HepG2 (cell line): ENCODE measurements around the gene BABAM1. TPM values are rescaled to one million over a fixed set of nuclear protein-coding genes. Genes with fewer than 3 reads are reported as not detected.

Experiments used
- BCL6 ChIP-seq: IDR thresholded peaks from 2 replicates; pipeline ENCODE4 v1.6.1; 2016; ENCODE audit warnings: missing genetic modification reagents, missing compliant biosample characterization
- CERS6 ChIP-seq: sonication (generic); formaldehyde crosslinking; IDR thresholded peaks from 2 replicates; pipeline ENCODE4 v1.5.0; 2020; ENCODE audit warnings: missing genetic modification reagents
- CTCF ChIP-seq: sonication (generic); formaldehyde crosslinking; IDR thresholded peaks from 2 replicates; pipeline ENCODE4 v1.5.0; 2020; ENCODE audit warnings: mild to moderate bottlenecking, missing genetic modification reagents, moderate library complexity
- GABPB1 ChIP-seq: IDR thresholded peaks from 2 replicates; pipeline ENCODE4 v1.6.1; 2016; ENCODE audit warnings: mild to moderate bottlenecking, missing genetic modification reagents, moderate library complexity, missing compliant biosample characterization
- GFI1 ChIP-seq: sonication (generic); formaldehyde crosslinking; IDR thresholded peaks from 2 replicates; pipeline ENCODE4 v1.5.0; 2020; ENCODE audit warnings: missing genetic modification reagents, mild to moderate bottlenecking, borderline replicate concordance
- HDAC6 ChIP-seq: fragments of 200-600 bp; sonication (generic); IDR thresholded peaks from 2 replicates; pipeline ENCODE4 v1.7.0; 2017; ENCODE audit warnings: mild to moderate bottlenecking, antibody characterized with exemption, low read length, low read depth
- JUNB ChIP-seq: sonication (generic); formaldehyde crosslinking; IDR thresholded peaks from 2 replicates; pipeline ENCODE4 v1.8.0; 2022; ENCODE audit warnings: missing genetic modification reagents, mild to moderate bottlenecking, borderline replicate concordance
- MXI1 ChIP-seq: IDR thresholded peaks from 3 replicates; pipeline ENCODE4 v1.6.1; 2012; ENCODE audit warnings: low read depth, low read length, inconsistent platforms, borderline replicate concordance
- NFIB ChIP-seq: sonication (generic); formaldehyde crosslinking; IDR thresholded peaks from 2 replicates; pipeline ENCODE4 v1.9.0; 2021; ENCODE audit warnings: missing genetic modification reagents, mild to moderate bottlenecking, borderline replicate concordance
- NFKB2 ChIP-seq: sonication (generic); formaldehyde crosslinking; IDR thresholded peaks from 2 replicates; pipeline ENCODE4 v1.4.0; 2020; ENCODE audit warnings: missing genetic modification reagents, borderline replicate concordance
- RAD51 ChIP-seq: fragments of 450-650 bp; IDR thresholded peaks from 2 replicates; pipeline ENCODE4 v1.6.1; 2016; ENCODE audit warnings: borderline replicate concordance
- SMYD3 ChIP-seq: sonication (generic); formaldehyde crosslinking; IDR thresholded peaks from 2 replicates; pipeline ENCODE4 v1.8.1; 2023; ENCODE audit warnings: mild to moderate bottlenecking, missing genetic modification reagents
- SOX5 ChIP-seq: IDR thresholded peaks from 2 replicates; pipeline ENCODE4 v1.6.1; 2016; ENCODE audit warnings: borderline replicate concordance
- SRSF9 ChIP-seq: fragments of 200-400 bp; formaldehyde crosslinking; IDR thresholded peaks from 2 replicates; pipeline ENCODE4 v1.6.1; 2018; ENCODE audit warnings: borderline replicate concordance, mild to moderate bottlenecking, low read depth, low read length; ENCODE audit not compliant: insufficient read depth, poor library complexity, severe bottlenecking
- TGIF2 ChIP-seq: IDR thresholded peaks from 2 replicates; pipeline ENCODE4 v1.6.1; 2016; ENCODE audit warnings: control low read depth, missing compliant biosample characterization
- ZBTB1 ChIP-seq: sonication (generic); formaldehyde crosslinking; IDR thresholded peaks from 2 replicates; pipeline ENCODE4 v1.4.0; 2020; ENCODE audit warnings: missing genetic modification reagents, borderline replicate concordance
- ZFAT ChIP-seq: sonication (generic); formaldehyde crosslinking; conservative IDR thresholded peaks from 2 replicates; pipeline ENCODE4 v1.8.1; 2023; ENCODE audit warnings: missing genetic modification reagents, inconsistent platforms
- ZMYM4 ChIP-seq: sonication (generic); formaldehyde crosslinking; IDR thresholded peaks from 2 replicates; pipeline ENCODE4 v1.8.1; 2023; ENCODE audit warnings: mild to moderate bottlenecking, missing genetic modification reagents
- ZNF180 ChIP-seq: sonication (generic); formaldehyde crosslinking; IDR thresholded peaks from 2 replicates; pipeline ENCODE4 v1.4.0; 2020; ENCODE audit warnings: low read depth, missing genetic modification reagents, borderline replicate concordance
- ZNF230 ChIP-seq: sonication (generic); formaldehyde crosslinking; IDR thresholded peaks from 2 replicates; pipeline ENCODE4 v1.4.0; 2020; ENCODE audit warnings: mild to moderate bottlenecking, missing genetic modification reagents
- ZNF556 ChIP-seq: sonication (generic); formaldehyde crosslinking; IDR thresholded peaks from 2 replicates; pipeline ENCODE4 v1.4.0; 2020; ENCODE audit warnings: mild to moderate bottlenecking, missing genetic modification reagents, borderline replicate concordance
- ZNF703 ChIP-seq: sonication (generic); formaldehyde crosslinking; IDR thresholded peaks from 2 replicates; pipeline ENCODE4 v1.5.1; 2020; ENCODE audit warnings: missing genetic modification reagents, mild to moderate bottlenecking, moderate library complexity, borderline replicate concordance
- ZNF713 ChIP-seq: sonication (generic); formaldehyde crosslinking; IDR thresholded peaks from 2 replicates; pipeline ENCODE4 v1.4.0; 2020; ENCODE audit warnings: mild to moderate bottlenecking, missing genetic modification reagents
- ZNF724P ChIP-seq: sonication (generic); formaldehyde crosslinking; IDR thresholded peaks from 2 replicates; pipeline ENCODE4 v1.8.0; 2022; ENCODE audit warnings: missing genetic modification reagents, borderline replicate concordance
- ZNF770 ChIP-seq: sonication (generic); formaldehyde crosslinking; IDR thresholded peaks from 2 replicates; pipeline ENCODE4 v1.5.0; 2020; ENCODE audit warnings: mild to moderate bottlenecking, missing genetic modification reagents
- ZNF792 ChIP-seq: IDR thresholded peaks from 2 replicates; pipeline ENCODE4 v1.6.1; 2016
- ZNF83 ChIP-seq: sonication (generic); formaldehyde crosslinking; IDR thresholded peaks from 2 replicates; pipeline ENCODE4 v1.4.0; 2020; ENCODE audit warnings: missing genetic modification reagents, mild to moderate bottlenecking, borderline replicate concordance
- polyA plus RNA-seq, 8 experiments: library from polyadenylated mRNA; depleted of rRNA in 3 of 8; stranded (reverse) in 7 of 8; unstranded in 1 of 8; fragments of >200 nt; fragmentation: Illumina TruSeq in 4 of 8; extraction: Trizol in 4 of 8; gene quantifications; 2 replicates each; pipeline versions ENCODE4 v1.2.1 to v1.2.3, GENCODE V29; 2011 to 2016; ENCODE audit warnings: low read depth in 4 of 8, missing spikeins in 1 of 8, mixed read lengths in 1 of 8; ENCODE audit not compliant: insufficient read depth in 1 of 8
- total RNA-seq, 5 experiments: library from RNA; depleted of rRNA; stranded (reverse); fragments of >200 nt; fragmentation: Illumina TruSeq; extraction: Trizol; gene quantifications; 2 replicates each; pipeline ENCODE4 v1.2.3, GENCODE V29; 2016; ENCODE audit warnings: low read depth in 1 of 5

The BABAM1 gene
- total and polyA plus RNA-seq, 2 of the 13 experiments (the other 11 are each of a cell fraction or from before 2014, with no cell fraction given) = 70.0 to 82.0 TPM

GRCh38 chr19:17309198-17309964, 42.1 kb downstream of the BABAM1 start, which contains the start of gene DDA1 (continued):
- TF ChIP-seq ZNF724P (CRISPR knock-in tag) (no peak), ZNF713 (CRISPR knock-in tag) (no peak), ZMYM4 (CRISPR knock-in tag) (peak; percentile 52), MXI1 (peak; percentile 77; the same call in 1 of the 3 replicates), SRSF9 (no peak), ZNF230 (no peak; the same call in 1 of the 2 replicates), JUNB (no peak), ZNF703 (no peak), ZNF556 (CRISPR knock-in tag) (no peak), SOX5 (no peak), TGIF2 (CRISPR knock-in tag) (no peak), SMYD3 (no peak), RAD51 (no peak), CERS6 (no peak), CTCF (CRISPR knock-in tag) (no peak), GABPB1 (CRISPR knock-in tag) (peak; percentile 93), BCL6 (CRISPR knock-in tag) (no peak), NFKB2 (CRISPR knock-in tag) (0 out of 2 replicates have a peak, but pooled peaks have one; percentile 29), GFI1 (CRISPR knock-in tag) (no peak), ZNF180 (CRISPR knock-in tag) (no peak), NFIB (0 out of 2 replicates have a peak, but pooled peaks have one; percentile 25), ZBTB1 (no peak), ZNF770 (CRISPR knock-in tag) (no peak), HDAC6 (no peak), ZNF792 (CRISPR knock-in tag) (no peak), ZFAT (CRISPR knock-in tag) (no peak), ZNF83 (no peak)
